Pancreas (tissue), 10 donors: ENCODE results near the gene RNF150. TPM values are rescaled to one million over a fixed set of nuclear protein-coding genes. Genes with fewer than 3 reads are reported as not detected.
A peak's percentile ranks its signal among the peaks of the same experiment; 100 is the strongest.

ENCODE experiments used
- ATAC-seq, 4 donors: fragments of 200-7000 bp; cut with Tn5 transposase; one replicate each; pipeline versions ENCODE4 v1.8.0 to v1.9.1; 2020; ENCODE audit warnings: mild to moderate bottlenecking in 4 of 4, moderate library complexity in 4 of 4
- DNase-seq, 6 donors: peaks; one replicate each; pipeline ENCODE4 v3.0.0-alpha.2; 2020
- FAIRE-seq: peaks from 2 replicates; lab custom pipeline; 2012; peaks lifted over from hg19 to GRCh38; lab: Jason Lieb, UNC
- H3K27ac ChIP-seq, 4 donors: fragments of 200-600 bp; sonication (generic); 1 replicate in 3 of 4; 2 replicates in 1 of 4; pipeline versions ENCODE4 v1.5.0 to v1.8.0; 2020
- H3K27me3 ChIP-seq, 4 donors: fragments of 200-600 bp; one replicate each; pipeline ENCODE4 v1.8.0; 2021
- H3K36me3 ChIP-seq, 3 donors: fragments of 200-600 bp; sonication (generic) in 1 of 3; one replicate each; pipeline versions ENCODE4 v1.5.0 to v1.8.0; 2020 to 2021
- H3K4me1 ChIP-seq, 3 donors: fragments of 200-600 bp; one replicate each; pipeline ENCODE4 v1.8.0; 2021
- H3K4me3 ChIP-seq, 4 donors: fragments of 200-600 bp; sonication (generic) in 2 of 4; one replicate each; pipeline versions ENCODE4 v1.5.0 to v1.8.0; 2020 to 2021
- H3K9me3 ChIP-seq, 4 donors: fragments of 200-600 bp; one replicate each; pipeline ENCODE4 v1.8.0; 2021
- CTCF ChIP-seq, 4 donors: fragments of 200-600 bp; sonication (generic) in 3 of 4; IDR thresholded peaks; one replicate each; pipeline versions ENCODE4 v1.5.0 to v1.8.0; 2021; ENCODE audit warnings: antibody characterized with exemption in 4 of 4
- WGBS, 2 donors: extraction: QIAGEN DNeasy Blood & Tissue Kit; methylation state at CpG; one replicate each; pipeline ENCODE4 v1.1.7; 2013; 5-methylcytosine and 5-hydroxymethylcytosine counted together
- intact Hi-C, 3 donors: fragments of 100-400 bp; cut with DNase I; formaldehyde crosslinking; loops; one replicate each; pipeline versions ENCODE4 v1.11.1 to v1.14.2; 2022
- polyA plus RNA-seq, 2 donors: library from polyadenylated mRNA; stranded (reverse); fragments of 200-250 nt; gene quantifications; one replicate each; pipeline ENCODE4 v1.2.3, GENCODE V29; 2013
- total RNA-seq, 6 donors: library from RNA; stranded (reverse); fragmentation: NEBNext Ultra II Directional in 4 of 6; extraction: Animal tissue kit (Norgen Biotek cat#: 25700) in 4 of 6; gene quantifications; one replicate each; pipeline versions ENCODE4 v1.2.1 to v1.2.4, GENCODE V29; 2021 to 2023
- donor health status: healthy with polysubstance abuse.
- donor health status: DM: no; HTN: no; CAD: no; lungs with moderate emphysema.
- donor health status: DM: no; HTN: no; CAD: no.
- donor health status: control.
- donor health status: control.
- donor health status: Bipolar disorder and iron deficiency.
- donor health status: DM: yes; HTN: yes; CAD: no.
- donor health status: DM: no; HTN: no; CAD: no.
- donor health status: DM: no; HTN: no; CAD: no.
- donor health status: DM: yes; HTN: yes; CAD: no.

Gene RNF150
- total and polyA plus RNA-seq, 8 donors = 0.53 to 4.1 (median 2.5) TPM

DNA sequence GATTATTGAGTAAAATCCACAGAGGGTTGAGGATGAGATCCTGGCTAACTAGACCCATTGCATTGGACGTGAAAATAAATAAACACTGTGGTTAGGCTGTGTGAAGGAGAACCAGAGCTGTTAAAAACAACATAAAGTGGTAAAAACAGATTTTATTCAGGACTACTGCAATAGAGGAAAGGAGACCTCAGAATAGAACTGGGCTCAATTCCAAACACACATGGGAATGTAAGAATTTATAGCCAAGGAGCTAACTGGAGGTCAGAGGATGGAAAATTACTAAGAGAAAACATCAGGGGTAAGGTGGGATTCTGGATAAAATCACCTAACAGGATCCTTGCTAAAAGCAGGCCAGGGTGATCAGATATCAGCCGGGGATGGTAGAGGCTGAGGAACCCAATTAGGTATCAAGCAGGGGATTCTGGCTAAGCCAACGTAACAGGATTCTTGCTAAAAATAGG lies 112.4 kb downstream of the RNF150 start:
- no peak overlapping the region for H3K4me3 ChIP-seq
- TF ChIP-seq CTCF (IDR thresholded peaks at IDR 0.05) = no peak
- no peak overlapping the region for H3K27ac ChIP-seq
- H3K9me3 ChIP-seq = no peaks in the 10 kb centered on the region
- no peak for ATAC-seq
- intact Hi-C loops = no loop called here
- no peak for DNase-seq
- H3K36me3 ChIP-seq = no peaks in the 10 kb centered on the region
- H3K4me1 ChIP-seq = no peaks in the 10 kb centered on the region
- H3K27me3 ChIP-seq = no peaks in the 10 kb centered on the region
- no peak for FAIRE-seq
- 71 to 83% methylated on average over 3 of the region's 3 CpGs for WGBS, 2 donors

DNA sequence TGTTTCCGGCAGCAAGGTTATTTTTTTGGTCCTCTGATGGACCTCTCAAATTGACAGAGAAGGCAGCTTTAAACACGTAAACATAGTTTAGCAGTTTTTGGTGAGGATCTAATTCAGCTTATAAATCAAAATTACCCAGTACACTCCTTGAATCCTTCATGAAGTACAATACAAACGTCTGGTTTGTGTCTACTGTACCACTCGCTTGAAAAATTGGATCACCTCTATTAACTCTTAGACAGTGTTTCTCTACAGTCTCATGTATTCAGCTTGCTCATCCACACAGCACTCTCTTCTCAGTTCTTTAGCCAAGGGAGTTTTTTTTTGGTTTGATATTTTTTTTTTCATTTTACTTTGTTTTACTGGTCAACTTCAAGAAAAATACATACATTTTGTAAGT lies 113.5 kb downstream of the RNF150 start:
- Histone ChIP-seq H3K4me3 (no peak overlapping the region), H3K9me3 (no peaks in the 10 kb centered on the region), H3K27me3 (no peaks in the 10 kb centered on the region), H3K36me3 (no peaks in the 10 kb centered on the region), H3K27ac (no peak overlapping the region), H3K4me1 (no peaks in the 10 kb centered on the region)
- DNase-seq (no peak), FAIRE-seq (no peak), ATAC-seq (no peak)
- no peak for TF ChIP-seq CTCF (IDR thresholded peaks at IDR 0.05)
- 73 to 77% methylated on average over 4 of the region's 4 CpGs for WGBS, 2 donors
- intact Hi-C loops = no loop called here

GRCh38 chr4:141016117-141016798 lies 117.0 kb downstream of the RNF150 start:
- no peak for FAIRE-seq
- H3K9me3 ChIP-seq = no peaks in the 10 kb centered on the region
- intact Hi-C loops = no loop called here
- no peak for DNase-seq
- H3K4me3 ChIP-seq = no peak overlapping the region
- H3K4me1 ChIP-seq = no peaks in the 10 kb centered on the region
- no peaks in the 10 kb centered on the region for H3K27me3 ChIP-seq
- WGBS, 2 donors = 68 to 72% methylated on average over 8 of the region's 8 CpGs
- H3K27ac ChIP-seq = no peak overlapping the region
- no peaks in the 10 kb centered on the region for H3K36me3 ChIP-seq
- peak in 2 of 4 donors; percentile 29 to 36 for ATAC-seq
- no peak for TF ChIP-seq CTCF (IDR thresholded peaks at IDR 0.05)

DNA sequence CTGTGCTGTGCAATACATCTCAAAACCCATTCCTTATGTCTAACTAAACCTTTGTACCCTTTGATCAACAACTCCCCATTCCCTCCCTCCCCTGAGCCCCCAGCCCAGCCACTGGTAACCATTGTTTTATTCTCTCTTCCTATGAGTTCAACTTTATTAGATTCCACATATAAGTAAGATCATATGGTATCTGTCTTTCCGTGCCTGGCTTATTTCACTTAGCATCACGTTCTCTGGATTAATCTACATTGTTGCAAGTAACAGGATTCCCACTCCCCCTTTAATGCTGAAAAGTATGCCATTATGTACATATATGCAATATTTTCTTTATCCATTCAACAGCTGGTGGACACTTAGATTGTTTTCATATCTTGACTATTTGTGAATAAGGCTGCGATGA lies 119.4 kb downstream of the RNF150 start:
- no peaks in the 10 kb centered on the region for H3K27me3 ChIP-seq
- no peaks in the 10 kb centered on the region for H3K36me3 ChIP-seq
- no peak for FAIRE-seq
- intact Hi-C loops = no loop called here
- WGBS, 2 donors = 49 to 60% methylated on average over 3 of the region's 3 CpGs
- H3K27ac ChIP-seq = no peak overlapping the region
- no peak overlapping the region for H3K4me3 ChIP-seq
- H3K9me3 ChIP-seq = no peaks in the 10 kb centered on the region
- no peak for DNase-seq
- no peaks in the 10 kb centered on the region for H3K4me1 ChIP-seq
- no peak for TF ChIP-seq CTCF (IDR thresholded peaks at IDR 0.05)
- no peak for ATAC-seq

DNA sequence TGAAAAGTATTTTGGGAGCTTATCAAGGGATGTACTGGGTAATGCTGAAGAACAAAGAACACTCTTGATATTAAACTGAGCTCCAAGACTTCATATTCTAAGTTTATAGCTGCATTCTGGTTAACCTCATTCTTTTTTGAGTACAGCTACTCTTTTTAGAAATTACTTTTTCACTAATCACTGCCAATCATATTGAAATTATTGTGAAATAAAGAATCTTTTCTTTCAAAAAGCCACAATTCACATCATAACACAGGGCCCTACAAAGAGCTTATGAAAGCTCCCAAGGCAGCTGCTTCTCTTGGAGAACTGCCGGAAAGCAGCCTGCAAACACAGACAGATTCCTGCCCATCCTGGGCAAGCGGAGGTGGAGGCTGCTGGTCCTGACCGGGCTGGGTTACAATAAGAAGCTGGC lies 121.4 kb downstream of the RNF150 start:
- intact Hi-C loops = no loop called here
- Histone ChIP-seq H3K4me1 (peaks cover 0 to 4% (median 1%) of the 10 kb centered on the region in 3 donors), H3K36me3 (no peaks in the 10 kb centered on the region), H3K9me3 (no peaks in the 10 kb centered on the region), H3K27me3 (no peaks in the 10 kb centered on the region), H3K27ac (no peak overlapping the region), H3K4me3 (no peak overlapping the region)
- ATAC-seq = no peak
- TF ChIP-seq CTCF (IDR thresholded peaks at IDR 0.05) = no peak
- DNase-seq = no peak
- WGBS, 2 donors = 92% methylated on average over 3 of the region's 3 CpGs
- FAIRE-seq = peak; percentile 5
